Dendritic cell treated with granulocyte-macrophage colony-stimulating factor and Interleukin-4, amounts not matched to agents 40 ng/mL and 50 ng/mL, for 4 days (primary cell): ENCODE results near the gene NOX4.
"Not testable (repeated sequence)": the region's sequence is repeated elsewhere in the genome, so short reads cannot be mapped to it uniquely, and the experiment has no call there.

Source experiments
- H3K27ac Mint-ChIP-seq: one replicate; pipeline ENCODE4 v1.8.0; 2022; ENCODE audit warnings: mild to moderate bottlenecking, mixed read lengths
- H3K27me3 Mint-ChIP-seq: one replicate; pipeline ENCODE4 v1.8.0; 2022; ENCODE audit warnings: mild to moderate bottlenecking, mixed read lengths
- H3K36me3 Mint-ChIP-seq: one replicate; pipeline ENCODE4 v1.8.0; 2022; ENCODE audit warnings: low read depth, mixed read lengths
- H3K4me1 Mint-ChIP-seq: one replicate; pipeline ENCODE4 v1.8.0; 2022; ENCODE audit warnings: low read depth, mixed read lengths
- H3K4me3 Mint-ChIP-seq: one replicate; pipeline ENCODE4 v1.8.0; 2022; ENCODE audit warnings: mild to moderate bottlenecking, moderate library complexity, mixed read lengths
- H3K9me3 Mint-ChIP-seq: one replicate; pipeline ENCODE4 v1.8.0; 2022; ENCODE audit warnings: mixed read lengths
- intact Hi-C: fragments of 100-400 bp; cut with micrococcal nuclease; formaldehyde crosslinking; loops from one replicate; pipeline ENCODE4 v1.15.0; 2022

The NOX4 gene

GRCh38 chr11:89443361-89444322, 47.5 kb downstream of the NOX4 start:
- Mint-ChIP-seq H3K4me1 (no peaks in the 10 kb centered on the region), H3K36me3 (no peaks in the 10 kb centered on the region), H3K4me3 (no peak overlapping the region), H3K9me3 (no peaks in the 10 kb centered on the region), H3K27me3 (no peaks in the 10 kb centered on the region), H3K27ac (no peak overlapping the region)
- intact Hi-C loops = no loop called here

GRCh38 chr11:89442801-89443200, 48.4 kb downstream of the NOX4 start:
- no peak overlapping the region for H3K27ac Mint-ChIP-seq
- intact Hi-C loops = no loop called here
- H3K36me3 Mint-ChIP-seq = no peaks in the 10 kb centered on the region
- no peak overlapping the region for H3K4me3 Mint-ChIP-seq
- no peaks in the 10 kb centered on the region for H3K27me3 Mint-ChIP-seq
- H3K9me3 Mint-ChIP-seq = no peaks in the 10 kb centered on the region
- H3K4me1 Mint-ChIP-seq = no peaks in the 10 kb centered on the region

GRCh38 chr11:89441606-89442005, 49.6 kb downstream of the NOX4 start:
- no peak overlapping the region for H3K4me3 Mint-ChIP-seq
- H3K9me3 Mint-ChIP-seq = no peaks in the 10 kb centered on the region
- no peaks in the 10 kb centered on the region for H3K36me3 Mint-ChIP-seq
- intact Hi-C loops = no loop called here
- H3K27me3 Mint-ChIP-seq = no peaks in the 10 kb centered on the region
- no peaks in the 10 kb centered on the region for H3K4me1 Mint-ChIP-seq
- no peak overlapping the region for H3K27ac Mint-ChIP-seq

GRCh38 chr11:89437317-89437716, 53.9 kb downstream of the NOX4 start:
- H3K36me3 Mint-ChIP-seq = no peaks in the 10 kb centered on the region
- no peaks in the 10 kb centered on the region for H3K27me3 Mint-ChIP-seq
- no peak overlapping the region for H3K4me3 Mint-ChIP-seq
- no peak overlapping the region for H3K27ac Mint-ChIP-seq
- no peaks in the 10 kb centered on the region for H3K9me3 Mint-ChIP-seq
- H3K4me1 Mint-ChIP-seq = no peaks in the 10 kb centered on the region
- intact Hi-C loops = no loop called here

- no peak overlapping the region for H3K4me3 Mint-ChIP-seq
- H3K4me1 Mint-ChIP-seq = no peaks in the 10 kb centered on the region
- no peak overlapping the region for H3K27ac Mint-ChIP-seq
- no peaks in the 10 kb centered on the region for H3K27me3 Mint-ChIP-seq
- H3K9me3 Mint-ChIP-seq = no peaks in the 10 kb centered on the region
- intact Hi-C loops = no loop called here
- H3K36me3 Mint-ChIP-seq = no peaks in the 10 kb centered on the region
These were observed 55.1 kb downstream of the NOX4 start for GRCh38 chr11:89436071-89436470.

GRCh38 chr11:89433278-89433677, 57.9 kb downstream of the NOX4 start:
- Mint-ChIP-seq H3K27me3 (no peaks in the 10 kb centered on the region), H3K27ac (no peak overlapping the region), H3K4me1 (no peaks in the 10 kb centered on the region), H3K9me3 (peaks cover 13% of the 10 kb centered on the region), H3K4me3 (no peak overlapping the region), H3K36me3 (no peaks in the 10 kb centered on the region)
- intact Hi-C loops = no loop called here

- not testable (repeated sequence) for H3K27me3 Mint-ChIP-seq
These were observed 59.0 kb downstream of the NOX4 start for GRCh38 chr11:89432182-89432581.

GRCh38 chr11:89426501-89426900, 64.7 kb downstream of the NOX4 start:
- H3K36me3 Mint-ChIP-seq, H3K27ac Mint-ChIP-seq, H3K4me3 Mint-ChIP-seq, intact Hi-C loops, H3K27me3 Mint-ChIP-seq, H3K4me1 Mint-ChIP-seq: not testable (repeated sequence)
- H3K9me3 Mint-ChIP-seq = peaks cover 26% of the 10 kb centered on the region

More at GRCh38 chr11:89432182-89432581, 59.0 kb downstream of the NOX4 start:
- intact Hi-C loops, H3K36me3 Mint-ChIP-seq, H3K4me3 Mint-ChIP-seq, H3K4me1 Mint-ChIP-seq, H3K27ac Mint-ChIP-seq: not testable (repeated sequence)
- peaks cover 22% of the 10 kb centered on the region for H3K9me3 Mint-ChIP-seq

- intact Hi-C loops = no loop called here
- H3K36me3 Mint-ChIP-seq = no peaks in the 10 kb centered on the region
- H3K27ac Mint-ChIP-seq = no peak overlapping the region
- no peaks in the 10 kb centered on the region for H3K9me3 Mint-ChIP-seq
- no peaks in the 10 kb centered on the region for H3K27me3 Mint-ChIP-seq
- H3K4me1 Mint-ChIP-seq = no peaks in the 10 kb centered on the region
- no peak overlapping the region for H3K4me3 Mint-ChIP-seq
These were observed 69.5 kb downstream of the NOX4 start for GRCh38 chr11:89421718-89422117.

GRCh38 chr11:89420981-89421380, 70.2 kb downstream of the NOX4 start:
- H3K4me1 Mint-ChIP-seq = no peaks in the 10 kb centered on the region
- intact Hi-C loops = no loop called here
- H3K9me3 Mint-ChIP-seq = no peaks in the 10 kb centered on the region
- H3K27me3 Mint-ChIP-seq = no peaks in the 10 kb centered on the region
- no peak overlapping the region for H3K4me3 Mint-ChIP-seq
- H3K36me3 Mint-ChIP-seq = no peaks in the 10 kb centered on the region
- H3K27ac Mint-ChIP-seq = no peak overlapping the region

GRCh38 chr11:89416961-89417360, 74.2 kb downstream of the NOX4 start:
- Mint-ChIP-seq H3K9me3 (peaks cover 2% of the 10 kb centered on the region), H3K36me3 (no peaks in the 10 kb centered on the region), H3K27ac (no peak overlapping the region), H3K27me3 (no peaks in the 10 kb centered on the region), H3K4me1 (no peaks in the 10 kb centered on the region), H3K4me3 (no peak overlapping the region)
- intact Hi-C loops = no loop called here

GRCh38 chr11:89411112-89411511, 80.1 kb downstream of the NOX4 start:
- H3K27ac Mint-ChIP-seq, H3K4me3 Mint-ChIP-seq, H3K36me3 Mint-ChIP-seq, intact Hi-C loops, H3K27me3 Mint-ChIP-seq, H3K4me1 Mint-ChIP-seq: not testable (repeated sequence)
- H3K9me3 Mint-ChIP-seq = peaks cover 15% of the 10 kb centered on the region

- peaks cover 15% of the 10 kb centered on the region for H3K9me3 Mint-ChIP-seq
- H3K36me3 Mint-ChIP-seq, H3K27ac Mint-ChIP-seq, H3K27me3 Mint-ChIP-seq, H3K4me1 Mint-ChIP-seq, H3K4me3 Mint-ChIP-seq, intact Hi-C loops: not testable (repeated sequence)
These were observed 80.5 kb downstream of the NOX4 start for GRCh38 chr11:89410666-89411065.

GRCh38 chr11:89408441-89408840, 82.7 kb downstream of the NOX4 start:
- peaks cover 15% of the 10 kb centered on the region for H3K9me3 Mint-ChIP-seq
- H3K4me1 Mint-ChIP-seq, H3K4me3 Mint-ChIP-seq, intact Hi-C loops, H3K36me3 Mint-ChIP-seq, H3K27me3 Mint-ChIP-seq, H3K27ac Mint-ChIP-seq: not testable (repeated sequence)

- no peak overlapping the region for H3K27ac Mint-ChIP-seq
- intact Hi-C loops = no loop called here
- H3K36me3 Mint-ChIP-seq = no peaks in the 10 kb centered on the region
- no peak overlapping the region for H3K4me3 Mint-ChIP-seq
- H3K4me1 Mint-ChIP-seq = no peaks in the 10 kb centered on the region
- no peaks in the 10 kb centered on the region for H3K27me3 Mint-ChIP-seq
- no peaks in the 10 kb centered on the region for H3K9me3 Mint-ChIP-seq
These were observed 85.5 kb downstream of the NOX4 start for GRCh38 chr11:89405629-89406028.
